ENCODE measurements around the gene SIM2.

The SIM2 gene

DNA sequence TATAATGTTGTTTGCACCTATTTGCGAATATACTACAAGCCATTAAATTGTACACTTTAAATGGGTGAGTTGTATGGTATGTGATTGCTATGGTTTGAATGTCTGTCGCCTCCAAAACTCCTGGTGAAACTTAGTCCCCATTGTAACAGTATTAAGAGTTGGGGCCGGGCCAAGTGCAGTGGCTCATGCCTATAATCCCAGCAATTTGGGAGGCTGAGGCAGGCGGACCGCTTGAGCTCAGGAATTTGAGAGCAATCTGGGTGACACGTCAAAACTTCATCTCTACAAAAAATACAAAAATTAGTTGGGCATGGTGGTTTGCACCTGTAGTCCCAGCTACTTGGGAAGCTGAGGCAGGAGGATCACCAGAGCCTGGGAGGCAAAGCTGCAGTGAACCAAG, 12.0 kb upstream of the SIM2 start:
- TF ChIP-seq POLR2AphosphoS5 (IDR thresholded peaks at IDR 0.05; ENCODE audit: low read depth, low read length), result no peak
- no peak for TF ChIP-seq FOXP2 (optimal IDR thresholded peaks at IDR 0.05; ENCODE audit: borderline replicate concordance, extremely low read depth, extremely low read length, insufficient read depth)
- TF ChIP-seq SIN3A (IDR thresholded peaks at IDR 0.05; ENCODE audit: borderline replicate concordance, insufficient read depth, low read length), result no peak
- TF ChIP-seq, protein P1, sequence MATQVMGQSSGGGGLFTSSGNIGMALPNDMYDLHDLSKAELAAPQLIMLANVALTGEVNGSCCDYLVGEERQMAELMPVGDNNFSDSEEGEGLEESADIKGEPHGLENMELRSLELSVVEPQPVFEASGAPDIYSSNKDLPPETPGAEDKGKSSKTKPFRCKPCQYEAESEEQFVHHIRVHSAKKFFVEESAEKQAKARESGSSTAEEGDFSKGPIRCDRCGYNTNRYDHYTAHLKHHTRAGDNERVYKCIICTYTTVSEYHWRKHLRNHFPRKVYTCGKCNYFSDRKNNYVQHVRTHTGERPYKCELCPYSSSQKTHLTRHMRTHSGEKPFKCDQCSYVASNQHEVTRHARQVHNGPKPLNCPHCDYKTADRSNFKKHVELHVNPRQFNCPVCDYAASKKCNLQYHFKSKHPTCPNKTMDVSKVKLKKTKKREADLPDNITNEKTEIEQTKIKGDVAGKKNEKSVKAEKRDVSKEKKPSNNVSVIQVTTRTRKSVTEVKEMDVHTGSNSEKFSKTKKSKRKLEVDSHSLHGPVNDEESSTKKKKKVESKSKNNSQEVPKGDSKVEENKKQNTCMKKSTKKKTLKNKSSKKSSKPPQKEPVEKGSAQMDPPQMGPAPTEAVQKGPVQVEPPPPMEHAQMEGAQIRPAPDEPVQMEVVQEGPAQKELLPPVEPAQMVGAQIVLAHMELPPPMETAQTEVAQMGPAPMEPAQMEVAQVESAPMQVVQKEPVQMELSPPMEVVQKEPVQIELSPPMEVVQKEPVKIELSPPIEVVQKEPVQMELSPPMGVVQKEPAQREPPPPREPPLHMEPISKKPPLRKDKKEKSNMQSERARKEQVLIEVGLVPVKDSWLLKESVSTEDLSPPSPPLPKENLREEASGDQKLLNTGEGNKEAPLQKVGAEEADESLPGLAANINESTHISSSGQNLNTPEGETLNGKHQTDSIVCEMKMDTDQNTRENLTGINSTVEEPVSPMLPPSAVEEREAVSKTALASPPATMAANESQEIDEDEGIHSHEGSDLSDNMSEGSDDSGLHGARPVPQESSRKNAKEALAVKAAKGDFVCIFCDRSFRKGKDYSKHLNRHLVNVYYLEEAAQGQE (IDR thresholded peaks at IDR 0.05; ENCODE audit: insufficient read depth in 1 of 2, low read depth in 2 of 2, low read length in 2 of 2), result no peak
- no peak for TF ChIP-seq TAF1 (IDR thresholded peaks at IDR 0.05; ENCODE audit: borderline replicate concordance, insufficient read depth, low read length)

DNA sequence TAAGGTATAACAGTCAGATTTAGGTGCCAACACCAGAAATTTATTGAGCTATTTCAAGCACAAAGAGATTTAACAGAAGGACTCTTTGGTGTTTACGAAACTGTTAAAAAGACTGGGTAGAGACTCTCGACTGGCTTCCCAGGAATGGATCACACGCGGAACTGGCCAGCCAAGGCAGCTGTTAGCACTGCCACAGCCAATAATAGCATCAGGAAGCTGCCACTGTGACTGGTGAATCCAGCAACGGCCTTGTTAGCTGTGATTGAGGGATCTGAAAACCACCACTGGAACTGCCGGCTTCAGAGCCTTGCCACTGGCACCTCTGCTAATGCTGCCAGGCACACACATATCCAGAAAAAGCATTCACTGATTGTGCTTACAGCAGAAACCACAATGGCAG, 10.6 kb upstream of the SIM2 start:
- TF ChIP-seq POLR2AphosphoS5 (IDR thresholded peaks at IDR 0.05; ENCODE audit: low read depth, low read length) (no peak), TAF1 (IDR thresholded peaks at IDR 0.05; ENCODE audit: borderline replicate concordance, insufficient read depth, low read length) (no peak), FOXP2 (optimal IDR thresholded peaks at IDR 0.05; ENCODE audit: borderline replicate concordance, extremely low read depth, extremely low read length, insufficient read depth) (no peak), SIN3A (IDR thresholded peaks at IDR 0.05; ENCODE audit: borderline replicate concordance, insufficient read depth, low read length) (no peak)
- TF ChIP-seq, protein P1 (IDR thresholded peaks at IDR 0.05; ENCODE audit: insufficient read depth in 1 of 2, low read depth in 2 of 2, low read length in 2 of 2), result no peak

DNA sequence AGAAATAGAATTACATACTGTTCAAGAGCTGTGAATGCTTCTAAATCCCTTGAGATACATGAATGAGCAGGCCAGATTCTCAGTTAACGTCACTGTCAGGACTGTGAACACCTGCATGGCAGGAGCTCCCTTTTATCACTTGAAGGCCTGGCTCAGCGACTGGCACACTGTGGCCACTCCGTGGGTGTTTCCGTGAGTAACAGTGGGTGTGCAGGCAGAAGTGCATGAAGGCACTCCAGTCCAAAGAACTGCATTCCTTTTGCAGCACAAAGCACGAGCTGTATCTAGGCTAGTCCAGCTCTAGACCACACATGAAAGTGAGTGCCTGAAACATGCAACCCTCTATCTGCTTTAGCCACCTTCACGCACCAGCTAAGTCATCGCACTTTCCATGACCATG, 9.6 kb upstream of the SIM2 start:
- TF ChIP-seq POLR2AphosphoS5 (IDR thresholded peaks at IDR 0.05; ENCODE audit: low read depth, low read length), result no peak
- TF ChIP-seq TAF1 (IDR thresholded peaks at IDR 0.05; ENCODE audit: borderline replicate concordance, insufficient read depth, low read length), result no peak
- TF ChIP-seq, protein P1 (IDR thresholded peaks at IDR 0.05; ENCODE audit: insufficient read depth in 1 of 2, low read depth in 2 of 2, low read length in 2 of 2), result no peak
- no peak for TF ChIP-seq FOXP2 (optimal IDR thresholded peaks at IDR 0.05; ENCODE audit: borderline replicate concordance, extremely low read depth, extremely low read length, insufficient read depth)
- TF ChIP-seq SIN3A (IDR thresholded peaks at IDR 0.05; ENCODE audit: borderline replicate concordance, insufficient read depth, low read length), result no peak

DNA sequence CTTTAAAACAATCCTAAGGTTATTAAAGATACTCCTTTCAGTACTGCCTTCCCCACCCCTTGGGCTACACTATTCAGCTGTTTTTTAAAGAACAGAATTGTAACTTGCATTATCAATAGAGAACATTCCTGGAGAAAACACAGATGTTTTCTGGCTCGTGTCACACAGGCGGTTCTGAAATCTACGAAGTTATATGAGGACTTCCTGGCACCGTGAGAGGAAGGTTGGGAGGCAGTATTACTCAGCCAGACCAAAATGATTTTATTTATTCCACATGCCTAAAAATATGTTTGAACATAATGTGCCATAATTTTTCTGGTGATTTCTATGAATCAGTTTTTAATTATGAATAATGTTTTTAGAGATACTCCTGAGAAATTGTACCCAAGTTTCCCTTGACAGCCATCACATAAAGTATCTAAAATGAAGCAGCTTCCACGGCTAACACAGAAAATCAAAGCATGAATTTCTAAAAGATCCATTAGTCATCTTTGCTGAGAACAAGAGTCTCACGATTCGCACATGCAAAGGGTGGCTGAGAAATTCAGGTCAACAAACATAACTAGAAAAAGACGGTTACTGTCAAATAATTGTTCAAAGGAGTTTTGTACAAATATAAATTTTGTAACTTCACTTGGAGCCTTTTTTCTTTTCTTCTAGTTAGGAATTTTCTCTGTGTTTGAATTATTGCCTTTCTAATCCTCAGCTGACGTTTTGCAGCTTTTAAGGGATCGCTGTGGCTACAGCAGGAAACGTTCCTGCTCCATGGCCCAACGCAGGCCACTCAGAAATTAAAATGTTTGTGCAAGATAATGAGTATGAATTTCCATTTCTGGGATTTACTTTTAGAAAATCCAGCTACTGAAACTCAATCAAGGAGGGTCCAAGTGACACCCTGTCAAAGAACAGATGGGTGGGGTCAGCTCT, 8.0 kb upstream of the SIM2 start:
- TF ChIP-seq, protein P1 (IDR thresholded peaks at IDR 0.05; ENCODE audit: insufficient read depth in 1 of 2, low read depth in 2 of 2, low read length in 2 of 2), result no peak
- no peak for TF ChIP-seq SIN3A (IDR thresholded peaks at IDR 0.05; ENCODE audit: borderline replicate concordance, insufficient read depth, low read length)
- no peak for TF ChIP-seq POLR2AphosphoS5 (IDR thresholded peaks at IDR 0.05; ENCODE audit: low read depth, low read length)
- no peak for TF ChIP-seq TAF1 (IDR thresholded peaks at IDR 0.05; ENCODE audit: borderline replicate concordance, insufficient read depth, low read length)
- TF ChIP-seq FOXP2 (optimal IDR thresholded peaks at IDR 0.05; ENCODE audit: borderline replicate concordance, extremely low read depth, extremely low read length, insufficient read depth), result no peak

All from PFSK-1 (cell line).